ENCODE results near the gene SLC25A1. TPM values are rescaled to one million over a fixed set of nuclear protein-coding genes. Genes with fewer than 3 reads are reported as not detected.

SLC25A1 gene
- polyA plus RNA-seq, 2 of the 4 experiments (the other 2 are of a cell fraction), result 11.4 to 60.1 TPM

DNA sequence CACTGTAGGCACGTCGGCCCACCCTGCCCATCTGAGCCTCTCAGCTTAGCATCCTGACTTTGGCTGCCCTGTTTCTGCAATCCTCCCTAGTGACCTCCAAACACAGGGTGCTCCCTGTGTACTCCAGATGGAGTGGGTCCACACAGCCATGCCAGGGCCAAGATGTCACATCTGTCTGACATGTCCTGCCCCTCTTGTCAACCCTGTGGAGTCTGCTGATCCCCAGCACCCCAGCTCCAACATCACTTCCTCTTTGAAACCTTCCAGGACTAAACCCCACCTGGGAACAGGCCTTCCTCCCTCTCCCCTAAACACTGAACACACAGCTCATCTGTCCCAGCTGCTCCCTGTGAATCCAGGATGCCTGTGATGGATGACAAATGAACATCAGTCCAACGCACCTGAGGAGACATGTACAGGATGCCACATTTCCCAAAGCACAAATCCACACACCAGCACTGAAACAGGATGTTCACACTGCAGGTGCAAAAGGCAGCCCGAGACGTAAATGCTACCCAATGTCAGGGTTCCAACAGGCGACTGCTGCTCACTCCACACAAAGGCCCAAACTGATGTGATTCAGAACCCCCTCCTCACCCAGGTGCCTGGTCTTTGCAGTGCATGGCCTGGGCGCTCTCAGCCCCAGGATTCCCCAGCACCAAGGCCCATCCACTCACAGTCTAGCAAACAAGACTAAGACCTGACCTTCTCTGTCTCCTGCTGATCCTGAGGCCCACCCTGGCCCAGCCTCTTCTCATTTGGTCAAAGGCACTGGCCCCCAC, 49.4 kb downstream of the SLC25A1 start:
- DNase-seq (ENCODE audit: low read depth in 1 of 2, low spot score in 1 of 2) (no peak), FAIRE-seq (no peak), ATAC-seq (no peak)
- Histone ChIP-seq H3K4me1 (no peaks in the 10 kb centered on the region), H3K27ac (no peak overlapping the region), H3K9me3 (no peaks in the 10 kb centered on the region), H3K4me2 (no peak overlapping the region), H3K4me3 (no peak overlapping the region)
- TF ChIP-seq MAFK (IDR thresholded peaks at IDR 0.05; ENCODE audit: partially characterized antibody) (no peak), MYC (IDR thresholded peaks at IDR 0.05; ENCODE audit: borderline replicate concordance, low read length) (no peak), POLR2AphosphoS2 (conservative IDR thresholded peaks at IDR 0.05; ENCODE audit: low read length) (no peak), CHD4 (IDR thresholded peaks at IDR 0.05; ENCODE audit: borderline replicate concordance) (no peak), GATA3 (IDR thresholded peaks at IDR 0.05; ENCODE audit: borderline replicate concordance) (no peak), RFX5 (IDR thresholded peaks at IDR 0.05) (no peak), CEBPB (IDR thresholded peaks at IDR 0.05) (no peak), TP53 (CRISPR knock-in tag; IDR thresholded peaks at IDR 0.05) (no peak), NFE2L2 (conservative IDR thresholded peaks at IDR 0.05; ENCODE audit: low read length) (no peak), NPAS2 (CRISPR knock-in tag; IDR thresholded peaks at IDR 0.05; ENCODE audit: borderline replicate concordance) (no peak), TFCP2L1 (CRISPR knock-in tag; IDR thresholded peaks at IDR 0.05) (no peak), POLR2A (IDR thresholded peaks at IDR 0.05; ENCODE audit: low read length) (no peak), SMC3 (IDR thresholded peaks at IDR 0.05) (no peak), JUN (IDR thresholded peaks at IDR 0.05) (no peak), KDM5A (IDR thresholded peaks at IDR 0.05) (no peak), HOXB13 (CRISPR knock-in tag; IDR thresholded peaks at IDR 0.05; ENCODE audit: low read depth) (no peak)
- TF ChIP-seq, protein P1, sequence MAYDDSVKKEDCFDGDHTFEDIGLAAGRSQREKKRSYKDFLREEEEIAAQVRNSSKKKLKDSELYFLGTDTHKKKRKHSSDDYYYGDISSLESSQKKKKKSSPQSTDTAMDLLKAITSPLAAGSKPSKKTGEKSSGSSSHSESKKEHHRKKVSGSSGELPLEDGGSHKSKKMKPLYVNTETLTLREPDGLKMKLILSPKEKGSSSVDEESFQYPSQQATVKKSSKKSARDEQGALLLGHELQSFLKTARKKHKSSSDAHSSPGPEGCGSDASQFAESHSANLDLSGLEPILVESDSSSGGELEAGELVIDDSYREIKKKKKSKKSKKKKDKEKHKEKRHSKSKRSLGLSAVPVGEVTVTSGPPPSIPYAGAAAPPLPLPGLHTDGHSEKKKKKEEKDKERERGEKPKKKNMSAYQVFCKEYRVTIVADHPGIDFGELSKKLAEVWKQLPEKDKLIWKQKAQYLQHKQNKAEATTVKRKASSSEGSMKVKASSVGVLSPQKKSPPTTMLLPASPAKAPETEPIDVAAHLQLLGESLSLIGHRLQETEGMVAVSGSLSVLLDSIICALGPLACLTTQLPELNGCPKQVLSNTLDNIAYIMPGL (CRISPR knock-in tag; IDR thresholded peaks at IDR 0.05; ENCODE audit: borderline replicate concordance), result no peak
- TF ChIP-seq, protein P2, sequence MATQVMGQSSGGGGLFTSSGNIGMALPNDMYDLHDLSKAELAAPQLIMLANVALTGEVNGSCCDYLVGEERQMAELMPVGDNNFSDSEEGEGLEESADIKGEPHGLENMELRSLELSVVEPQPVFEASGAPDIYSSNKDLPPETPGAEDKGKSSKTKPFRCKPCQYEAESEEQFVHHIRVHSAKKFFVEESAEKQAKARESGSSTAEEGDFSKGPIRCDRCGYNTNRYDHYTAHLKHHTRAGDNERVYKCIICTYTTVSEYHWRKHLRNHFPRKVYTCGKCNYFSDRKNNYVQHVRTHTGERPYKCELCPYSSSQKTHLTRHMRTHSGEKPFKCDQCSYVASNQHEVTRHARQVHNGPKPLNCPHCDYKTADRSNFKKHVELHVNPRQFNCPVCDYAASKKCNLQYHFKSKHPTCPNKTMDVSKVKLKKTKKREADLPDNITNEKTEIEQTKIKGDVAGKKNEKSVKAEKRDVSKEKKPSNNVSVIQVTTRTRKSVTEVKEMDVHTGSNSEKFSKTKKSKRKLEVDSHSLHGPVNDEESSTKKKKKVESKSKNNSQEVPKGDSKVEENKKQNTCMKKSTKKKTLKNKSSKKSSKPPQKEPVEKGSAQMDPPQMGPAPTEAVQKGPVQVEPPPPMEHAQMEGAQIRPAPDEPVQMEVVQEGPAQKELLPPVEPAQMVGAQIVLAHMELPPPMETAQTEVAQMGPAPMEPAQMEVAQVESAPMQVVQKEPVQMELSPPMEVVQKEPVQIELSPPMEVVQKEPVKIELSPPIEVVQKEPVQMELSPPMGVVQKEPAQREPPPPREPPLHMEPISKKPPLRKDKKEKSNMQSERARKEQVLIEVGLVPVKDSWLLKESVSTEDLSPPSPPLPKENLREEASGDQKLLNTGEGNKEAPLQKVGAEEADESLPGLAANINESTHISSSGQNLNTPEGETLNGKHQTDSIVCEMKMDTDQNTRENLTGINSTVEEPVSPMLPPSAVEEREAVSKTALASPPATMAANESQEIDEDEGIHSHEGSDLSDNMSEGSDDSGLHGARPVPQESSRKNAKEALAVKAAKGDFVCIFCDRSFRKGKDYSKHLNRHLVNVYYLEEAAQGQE (IDR thresholded peaks at IDR 0.05), result no peak
- TF ChIP-seq, protein P3, sequence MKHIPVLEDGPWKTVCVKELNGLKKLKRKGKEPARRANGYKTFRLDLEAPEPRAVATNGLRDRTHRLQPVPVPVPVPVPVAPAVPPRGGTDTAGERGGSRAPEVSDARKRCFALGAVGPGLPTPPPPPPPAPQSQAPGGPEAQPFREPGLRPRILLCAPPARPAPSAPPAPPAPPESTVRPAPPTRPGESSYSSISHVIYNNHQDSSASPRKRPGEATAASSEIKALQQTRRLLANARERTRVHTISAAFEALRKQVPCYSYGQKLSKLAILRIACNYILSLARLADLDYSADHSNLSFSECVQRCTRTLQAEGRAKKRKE (CRISPR knock-in tag; IDR thresholded peaks at IDR 0.05; ENCODE audit: low read depth), result no peak
- TF ChIP-seq, protein P4, sequence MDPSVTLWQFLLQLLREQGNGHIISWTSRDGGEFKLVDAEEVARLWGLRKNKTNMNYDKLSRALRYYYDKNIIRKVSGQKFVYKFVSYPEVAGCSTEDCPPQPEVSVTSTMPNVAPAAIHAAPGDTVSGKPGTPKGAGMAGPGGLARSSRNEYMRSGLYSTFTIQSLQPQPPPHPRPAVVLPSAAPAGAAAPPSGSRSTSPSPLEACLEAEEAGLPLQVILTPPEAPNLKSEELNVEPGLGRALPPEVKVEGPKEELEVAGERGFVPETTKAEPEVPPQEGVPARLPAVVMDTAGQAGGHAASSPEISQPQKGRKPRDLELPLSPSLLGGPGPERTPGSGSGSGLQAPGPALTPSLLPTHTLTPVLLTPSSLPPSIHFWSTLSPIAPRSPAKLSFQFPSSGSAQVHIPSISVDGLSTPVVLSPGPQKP (IDR thresholded peaks at IDR 0.05; ENCODE audit: low read depth, low read length), result no peak
- ChIA-PET POLR2A (no interaction called here), CTCF (interaction anchor here (0.9 kb wide), 1 partner anchor 15 kb away, joined by 3 read pairs; the partner anchor contains the start of gene ESS2)
- 61% methylated on average over 5 of the region's 7 CpGs for WGBS (ENCODE audit: missing lambda C conversion rate)

All from A549 (cell line).